HG03432 (cell line): Measurements from ENCODE around the gene HS3ST5.
"Not testable (repeated sequence)": the region's sequence is repeated elsewhere in the genome, so short reads cannot be mapped to it uniquely, and the experiment has no call there.

Source experiments
- ATAC-seq: cut with Tn5 transposase; IDR thresholded peaks from one replicate; pipeline ENCODE4 v1.9.1; 2021; ENCODE audit warnings: mild to moderate bottlenecking, moderate library complexity; ENCODE audit not compliant: unreplicated experiment

Gene HS3ST5

DNA sequence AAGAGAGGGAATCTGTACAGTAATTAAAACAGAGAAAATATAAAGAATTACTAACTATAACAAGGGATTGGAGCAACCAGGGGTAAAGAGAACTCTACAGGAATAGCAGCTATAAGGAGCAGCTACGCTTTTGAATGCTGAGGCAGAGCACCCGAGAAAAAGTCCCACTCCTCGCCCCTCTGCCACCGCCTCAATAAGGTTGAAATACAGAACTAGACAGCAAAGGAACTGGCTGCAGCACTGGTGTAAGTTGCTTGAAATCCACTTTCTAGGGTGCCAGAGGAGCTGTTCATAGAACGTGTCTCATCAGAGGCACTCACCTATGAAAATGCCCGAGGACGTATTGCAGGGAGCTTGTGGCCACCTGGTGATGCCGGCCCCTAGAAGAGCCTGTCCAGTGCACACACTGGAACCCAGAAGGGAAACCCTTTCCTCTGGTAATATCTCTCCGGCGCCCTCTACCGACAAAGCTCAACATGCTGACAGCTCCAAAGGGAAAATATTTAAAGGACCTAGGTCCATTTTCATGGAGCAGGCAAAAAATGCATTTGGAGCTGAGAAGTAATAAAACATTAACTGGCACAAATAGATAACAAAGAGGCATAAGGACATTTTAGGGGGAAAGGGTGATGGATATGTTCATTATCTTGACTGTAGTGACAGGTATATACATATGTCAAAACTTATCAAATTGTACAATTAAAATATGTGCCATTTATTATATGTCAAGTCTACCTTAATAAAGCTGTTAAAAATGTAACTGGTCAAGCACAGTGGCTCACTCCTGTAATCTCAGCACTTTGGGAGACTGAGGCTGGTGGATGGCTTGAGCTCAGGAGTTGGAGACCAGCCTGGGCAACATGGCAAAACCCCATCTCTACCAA lies 234.5 kb downstream of the HS3ST5 start:
- peak; percentile 84 for ATAC-seq

GRCh38 chr6:114106020-114106419 lies 236.8 kb downstream of the HS3ST5 start:
- no peak for ATAC-seq

DNA sequence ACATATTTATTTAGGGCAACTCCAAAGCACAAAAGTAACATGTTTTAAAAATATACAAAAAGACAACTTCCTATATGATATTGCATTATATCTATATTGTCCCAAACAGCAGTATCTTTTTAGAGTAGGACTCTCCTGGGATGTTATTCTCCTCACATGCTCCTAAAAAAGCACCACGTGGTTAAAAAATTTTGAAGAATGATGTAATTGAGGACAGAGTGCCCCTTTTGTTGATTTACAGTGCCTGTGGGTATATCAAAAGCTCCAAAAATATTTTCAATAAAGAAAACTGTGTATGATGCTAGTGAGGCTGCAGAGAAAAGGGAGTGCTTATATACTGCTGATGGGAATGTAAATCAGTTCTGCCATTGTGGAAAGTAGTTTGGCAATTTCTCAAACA lies 241.6 kb downstream of the HS3ST5 start:
- no peak for ATAC-seq

DNA sequence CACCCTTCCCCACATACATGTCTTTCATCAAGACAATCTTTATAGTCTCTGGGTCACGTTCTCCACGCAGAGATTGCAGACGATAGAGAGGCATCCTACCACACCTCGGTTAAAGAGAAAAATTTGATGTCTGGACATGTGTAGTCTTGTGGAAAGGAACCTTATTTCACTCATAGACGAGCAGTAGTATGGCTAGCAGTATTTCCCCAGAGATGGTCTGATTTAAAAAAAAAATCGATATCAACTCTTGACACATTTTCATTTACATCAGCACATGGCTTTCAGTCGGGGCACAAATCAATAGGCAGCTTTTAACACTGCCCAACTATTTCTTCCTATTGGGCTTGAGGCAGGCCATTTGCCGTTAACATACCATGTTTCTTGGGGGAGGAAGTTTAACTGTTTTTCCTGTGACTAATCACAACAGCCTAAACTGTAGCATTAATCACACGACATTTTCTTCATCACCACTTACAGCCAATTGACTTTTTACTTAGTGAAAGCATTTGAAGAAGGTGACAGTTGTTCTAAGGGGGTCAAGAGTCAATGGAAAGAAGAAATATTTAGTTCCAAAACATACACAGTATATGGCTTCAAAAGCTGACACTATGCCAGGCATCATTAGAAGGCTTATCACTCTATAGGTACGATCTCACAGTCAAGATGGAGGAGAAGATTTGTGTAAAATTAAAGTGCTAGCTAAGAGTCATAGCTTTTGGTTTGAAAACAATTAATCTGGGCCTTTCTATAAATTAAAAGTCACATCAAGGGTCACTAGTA lies 242.4 kb downstream of the HS3ST5 start:
- no peak for ATAC-seq

DNA sequence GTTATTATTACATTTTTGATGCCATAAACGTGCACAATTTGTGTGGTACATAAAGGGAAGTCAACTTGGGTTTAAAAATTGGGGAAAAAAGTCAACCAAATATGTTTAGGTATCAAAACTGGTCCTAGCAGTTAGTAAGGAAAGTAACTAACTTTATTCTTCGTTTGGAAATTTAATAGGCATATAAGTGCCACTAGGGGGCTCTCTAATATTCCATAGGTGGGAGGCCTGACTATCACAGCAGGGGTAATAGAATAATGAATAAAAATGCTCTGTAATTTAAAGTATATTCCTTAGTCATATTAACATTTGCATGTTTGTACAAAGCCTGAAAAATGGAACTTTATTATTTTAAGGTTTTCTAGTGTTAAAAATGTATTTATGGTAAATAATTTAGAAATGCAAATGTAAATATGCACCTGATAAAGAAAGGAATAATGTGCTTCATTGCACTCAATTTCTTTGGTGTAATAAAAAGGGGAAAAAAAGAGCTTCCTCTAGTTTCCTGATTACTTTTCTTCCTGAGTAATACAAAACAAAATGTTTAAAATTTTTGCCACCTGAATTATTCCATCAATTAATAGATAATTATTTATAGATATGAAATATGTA lies 246.2 kb downstream of the HS3ST5 start:
- peak; percentile 59 for ATAC-seq

DNA sequence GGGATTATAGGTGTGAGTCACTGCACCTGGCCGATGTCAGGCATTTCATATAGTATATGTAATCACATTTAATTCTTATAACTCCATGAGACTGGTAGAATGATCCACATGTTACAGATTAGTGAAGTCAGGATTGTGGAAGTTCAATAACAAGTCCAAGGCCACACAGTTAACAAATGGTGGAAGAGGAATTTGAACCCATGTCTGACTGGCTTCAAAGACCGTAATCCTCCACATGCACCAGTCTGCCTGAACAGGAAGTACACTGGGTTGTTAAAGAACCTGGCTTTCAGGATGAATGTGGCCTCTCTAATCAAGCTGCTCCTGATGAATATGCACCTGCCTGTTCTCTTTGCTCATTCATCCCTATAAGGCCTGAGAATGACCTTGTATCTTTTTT lies 249.9 kb downstream of the HS3ST5 start:
- no peak for ATAC-seq

DNA sequence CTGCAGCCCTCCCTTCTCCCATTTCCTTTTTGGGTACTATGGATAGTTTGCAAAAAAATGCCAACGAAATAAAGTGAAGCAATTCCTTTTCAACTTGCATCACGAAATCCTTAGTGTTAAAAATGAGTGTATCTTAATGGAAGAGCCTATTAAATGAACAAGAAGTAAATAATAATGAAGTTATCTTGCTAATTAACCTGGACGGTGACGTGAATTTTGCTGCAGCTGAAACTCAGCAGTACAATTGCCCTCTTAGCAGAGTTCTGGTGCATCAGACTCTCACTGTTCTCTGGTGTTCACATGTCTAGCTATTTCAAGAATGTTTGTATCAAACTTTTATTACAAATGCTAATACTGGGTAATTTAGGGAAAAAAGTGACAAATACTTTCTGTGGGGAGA lies 252.2 kb downstream of the HS3ST5 start:
- no peak for ATAC-seq

DNA sequence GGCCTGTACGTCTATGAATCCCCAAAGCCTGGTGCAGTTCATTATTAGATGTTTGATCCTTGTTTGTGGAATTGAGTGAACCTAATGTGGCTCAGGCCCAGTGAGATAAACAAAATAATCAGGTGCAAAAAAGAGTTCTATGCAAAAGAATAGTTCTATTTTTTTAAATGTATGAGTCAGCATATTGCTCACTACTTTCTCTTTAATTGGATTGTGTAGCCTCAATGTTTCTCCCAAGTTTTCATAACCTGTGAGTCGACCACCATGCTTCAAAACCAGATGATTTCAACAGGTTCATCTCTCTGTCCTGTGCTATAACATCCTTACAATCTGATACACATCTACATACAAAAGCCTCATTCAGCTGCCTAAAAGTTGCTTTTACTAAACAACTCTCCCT lies 255.3 kb downstream of the HS3ST5 start:
- ATAC-seq: no peak

- ATAC-seq: no peak
Measured at GRCh38 chr6:114085211-114085610, 257.6 kb downstream of the HS3ST5 start.

- no peak for ATAC-seq
Measured at GRCh38 chr6:114084327-114084890, 258.4 kb downstream of the HS3ST5 start.

DNA sequence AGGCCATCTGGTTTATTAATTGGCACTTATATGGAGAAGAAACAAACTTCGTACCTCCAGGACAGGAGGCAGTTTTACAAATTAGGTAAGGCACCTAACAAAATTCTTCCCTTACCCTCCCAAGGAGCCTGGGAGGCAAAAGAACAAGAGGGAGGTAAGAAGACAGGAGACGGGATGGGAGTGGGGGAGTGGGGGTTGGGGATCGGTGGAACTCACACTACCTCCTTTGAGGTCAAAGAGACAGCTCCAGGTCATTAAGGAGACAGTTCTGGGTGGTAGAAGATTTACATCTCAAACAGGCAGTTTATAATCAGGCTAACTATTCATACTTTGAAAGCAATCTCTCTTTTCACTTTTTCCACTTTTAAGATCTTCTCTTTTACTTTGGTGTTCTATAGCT lies 259.6 kb downstream of the HS3ST5 start:
- ATAC-seq: no peak

- ATAC-seq: no peak
Measured at GRCh38 chr6:114081730-114082129, 261.1 kb downstream of the HS3ST5 start.

DNA sequence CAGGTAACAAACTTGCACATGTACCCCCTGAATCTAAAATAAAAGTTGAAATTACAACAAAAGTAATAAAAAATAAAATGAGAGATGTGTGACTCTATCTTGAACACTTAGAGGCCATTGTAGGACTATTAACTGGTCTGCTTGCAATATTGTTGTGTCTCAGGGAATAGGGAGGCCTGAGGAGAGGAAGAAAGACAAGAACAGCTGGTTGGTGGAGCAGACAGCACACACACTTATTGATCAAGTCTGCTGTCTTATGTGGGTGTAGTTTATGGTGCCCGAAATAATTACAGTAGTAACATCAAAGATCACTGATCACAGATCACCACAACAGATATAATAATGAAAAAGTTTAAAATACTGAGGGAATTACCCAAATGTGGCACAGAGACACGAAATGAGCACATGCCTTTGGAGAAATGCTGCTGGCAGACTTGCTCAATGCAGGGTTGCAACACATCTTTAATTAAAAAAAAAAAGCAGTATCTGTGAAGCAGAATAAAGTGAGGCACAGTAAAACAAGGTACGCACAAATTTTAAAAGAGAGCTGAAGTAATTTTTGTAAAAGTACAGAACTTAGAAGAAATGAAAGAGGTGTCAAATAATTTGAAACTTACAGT lies 261.8 kb downstream of the HS3ST5 start:
- ATAC-seq: no peak

DNA sequence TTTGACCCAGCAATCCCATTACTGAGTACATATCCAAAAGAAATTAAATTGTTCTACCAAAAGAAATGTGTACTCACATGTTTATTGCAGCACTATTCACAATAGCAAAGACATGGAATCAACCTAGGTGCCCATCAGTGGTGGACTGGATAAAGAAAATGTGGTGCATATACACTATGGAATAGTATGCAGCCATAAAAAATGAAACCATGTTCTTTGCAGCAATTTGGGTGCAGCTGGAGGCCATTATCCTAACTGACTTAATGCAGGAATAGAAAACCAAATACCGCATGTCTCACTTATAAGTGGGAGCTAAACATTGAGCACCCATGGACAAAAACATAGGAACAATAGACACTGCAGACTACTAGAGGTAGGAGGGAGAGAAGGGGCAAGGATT lies 262.4 kb downstream of the HS3ST5 start:
- ATAC-seq: not testable (repeated sequence)

GRCh38 chr6:114075777-114076176 lies 267.0 kb downstream of the HS3ST5 start:
- no peak for ATAC-seq

DNA sequence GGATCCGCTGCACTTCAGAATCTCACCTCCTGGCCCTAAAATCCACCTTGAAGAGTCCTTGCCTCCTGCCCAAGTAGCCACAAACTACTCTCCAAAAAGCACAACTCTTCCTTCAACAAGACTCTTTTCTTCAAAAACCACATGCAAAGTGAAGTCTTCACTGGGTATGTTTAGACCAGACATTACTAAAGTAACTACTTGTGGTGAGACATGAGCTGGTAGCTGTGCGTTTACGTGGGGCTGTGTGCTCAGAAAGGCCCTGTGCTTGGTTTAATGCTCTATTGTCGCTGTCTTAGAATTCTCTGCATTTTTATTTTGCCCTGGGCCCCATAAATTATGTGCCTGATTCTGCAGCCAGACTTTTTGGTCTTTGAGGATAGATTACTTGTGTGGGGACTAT lies 267.5 kb downstream of the HS3ST5 start:
- no peak for ATAC-seq

- no peak for ATAC-seq
Measured at GRCh38 chr6:114068771-114069170, 274.1 kb downstream of the HS3ST5 start.

GRCh38 chr6:114068116-114068515 lies 274.7 kb downstream of the HS3ST5 start:
- ATAC-seq: no peak

GRCh38 chr6:114064862-114065261 lies 278.0 kb downstream of the HS3ST5 start:
- ATAC-seq: peak; percentile 38

DNA sequence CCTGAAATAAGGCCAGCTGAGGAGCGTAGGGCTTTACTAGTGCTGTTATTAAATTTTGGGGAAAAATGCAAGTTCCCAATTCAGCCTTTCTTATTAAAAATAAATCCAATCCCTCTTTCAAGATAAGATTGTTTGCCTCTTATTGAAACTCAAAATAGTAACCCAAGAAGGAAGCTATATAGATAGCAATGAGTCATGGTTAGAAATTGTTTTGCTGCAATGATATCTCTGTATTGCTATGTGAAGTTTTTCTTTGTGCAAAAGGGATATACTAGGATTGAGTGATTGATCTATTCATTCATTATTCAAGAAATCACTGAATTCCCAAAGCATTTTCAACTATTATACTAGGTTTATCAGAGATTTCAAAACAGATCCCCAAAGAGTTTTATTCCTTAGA lies 278.9 kb downstream of the HS3ST5 start:
- no peak for ATAC-seq

DNA sequence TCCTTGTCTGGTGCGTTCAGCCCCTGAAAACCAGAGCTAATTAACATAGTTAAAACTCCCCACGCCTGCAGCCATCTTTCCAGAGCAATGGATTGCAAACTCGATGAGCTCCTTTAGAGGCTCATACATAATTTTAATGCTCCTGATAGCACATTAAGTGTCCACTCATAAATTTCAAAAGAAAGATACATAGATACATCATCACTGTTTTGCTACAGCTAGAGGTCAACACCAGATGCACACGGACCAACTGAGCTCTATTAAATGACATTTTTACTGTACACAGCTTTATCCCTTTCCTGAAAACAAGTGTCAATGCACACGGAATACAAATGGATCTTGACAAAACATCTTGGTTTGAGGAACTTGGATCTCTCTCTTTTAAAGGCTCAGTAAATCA lies 280.6 kb downstream of the HS3ST5 start:
- no peak for ATAC-seq
